ENCODE results near the gene LINC00237.

GRCh38 chr20:21155268-21155667 lies 49.1 kb upstream of the LINC00237 start:
- TF ChIP-seq CTCF (conservative IDR thresholded peaks at IDR 0.05) (no peak), ZFX (IDR thresholded peaks at IDR 0.05) (no peak)

All from C4-2B (cell line).